HG03139 (cell line): ENCODE results near the gene ITSN1.
"Not testable (repeated sequence)": the region's sequence is repeated elsewhere in the genome, so short reads cannot be mapped to it uniquely, and the experiment has no call there.

ENCODE experiments used
- ATAC-seq: cut with Tn5 transposase; IDR thresholded peaks from one replicate; pipeline ENCODE4 v1.9.1; 2021; ENCODE audit not compliant: unreplicated experiment

The ITSN1 gene

DNA sequence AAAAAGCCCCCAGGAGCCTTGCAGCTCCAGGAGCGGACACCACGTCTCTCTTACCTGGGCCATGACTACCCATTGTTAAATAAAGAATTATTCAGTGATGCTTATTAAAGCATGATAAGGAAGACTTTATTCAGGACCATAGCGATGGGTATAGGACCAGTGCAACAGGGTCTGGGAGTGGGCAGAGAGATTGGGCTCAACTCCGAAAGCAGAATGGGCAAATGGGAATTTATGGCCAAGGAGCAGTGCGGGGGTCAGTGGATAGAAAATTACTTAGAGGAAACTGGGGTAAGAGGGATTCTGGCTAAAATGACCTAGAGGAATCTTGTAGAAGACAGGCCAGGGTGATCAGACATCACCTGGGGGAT lies 273.9 kb downstream of the ITSN1 start:
- ATAC-seq: no peak

DNA sequence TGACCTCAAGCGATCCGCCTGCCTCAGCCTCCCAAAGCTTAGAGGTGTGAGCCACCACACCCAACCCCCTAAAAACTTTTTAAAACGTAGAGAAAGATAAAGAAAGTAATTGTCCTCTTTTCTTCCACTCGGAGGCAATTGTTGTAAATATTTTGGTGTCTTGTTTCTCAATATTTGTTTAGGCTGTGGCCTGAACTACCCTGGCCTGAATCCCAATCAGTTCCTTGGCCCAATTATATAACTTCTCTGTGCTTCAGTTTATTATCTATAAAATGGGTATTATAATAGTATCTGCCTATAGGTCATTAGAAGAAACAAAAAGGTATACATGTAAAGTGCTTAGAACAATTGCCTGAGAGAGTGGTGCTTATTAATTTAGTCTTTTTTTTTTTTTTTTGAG lies 275.1 kb downstream of the ITSN1 start:
- no peak for ATAC-seq

DNA sequence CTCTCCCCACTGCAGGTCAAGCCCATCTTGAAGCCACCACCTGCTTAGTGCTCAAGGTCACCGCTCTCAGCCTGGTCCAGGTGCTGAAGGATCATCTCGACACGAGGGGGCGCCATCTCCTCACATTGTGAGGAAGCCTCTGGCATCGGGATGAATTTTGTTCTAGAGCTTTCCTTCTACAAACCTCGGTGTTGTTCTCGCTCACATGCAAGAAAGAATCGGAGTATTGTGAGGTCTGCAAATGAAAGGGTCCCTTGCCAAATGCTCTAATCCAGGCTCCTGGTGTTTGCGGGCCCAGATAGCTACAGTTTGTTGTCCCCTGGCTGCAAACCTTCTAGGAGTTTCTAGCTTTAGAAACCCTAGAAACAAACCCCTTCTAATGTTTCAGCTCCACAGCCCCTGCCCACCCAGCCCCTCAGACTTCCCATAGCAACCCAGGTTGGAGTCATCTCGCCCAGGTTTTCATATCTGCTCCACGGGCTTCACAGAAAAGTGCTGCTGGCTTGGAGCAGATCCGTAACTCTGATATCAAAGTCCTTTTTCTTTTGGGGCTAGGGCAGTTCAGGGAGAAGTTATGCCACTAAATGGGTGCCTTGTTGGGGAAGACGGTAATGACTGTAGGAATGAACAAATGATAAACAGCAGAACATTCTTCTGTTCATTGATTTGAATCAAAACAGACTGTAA lies 281.9 kb downstream of the ITSN1 start:
- ATAC-seq: no peak

DNA sequence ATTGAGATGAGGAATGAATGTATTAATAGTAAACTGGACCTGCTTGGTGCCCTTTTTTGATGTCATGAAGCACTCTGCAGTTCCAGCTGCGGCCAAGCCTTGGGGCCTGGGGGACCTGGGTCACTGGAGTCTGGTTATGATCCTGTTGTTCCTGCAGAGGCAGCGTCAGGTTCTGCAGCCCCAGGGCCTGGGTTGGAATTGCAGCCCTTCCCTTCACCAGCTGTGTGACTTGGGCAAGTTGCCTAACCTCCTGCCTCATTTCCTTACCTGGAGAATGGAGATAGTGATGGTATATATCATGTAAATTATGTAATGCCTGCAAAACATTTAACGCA lies 282.4 kb downstream of the ITSN1 start:
- ATAC-seq: no peak

DNA sequence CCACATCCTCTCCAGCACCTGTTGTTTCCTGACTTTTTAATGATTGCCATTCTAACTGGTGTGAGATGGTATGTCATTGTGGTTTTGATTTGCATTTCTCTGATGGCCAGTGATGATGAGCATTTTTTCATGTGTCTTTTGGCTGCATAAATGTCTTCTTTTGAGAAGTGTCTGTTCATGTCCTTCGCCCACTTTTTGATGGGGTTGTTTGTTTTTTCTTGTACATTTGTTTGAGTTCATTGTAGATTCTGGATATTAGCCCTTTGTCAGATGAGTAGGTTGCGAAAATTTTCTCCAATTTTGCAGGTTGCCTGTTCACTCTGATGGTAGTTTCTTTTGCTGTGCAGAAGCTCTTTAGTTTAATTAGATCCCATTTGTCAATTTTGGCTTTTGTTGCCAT lies 283.9 kb downstream of the ITSN1 start:
- ATAC-seq: not testable (repeated sequence)

DNA sequence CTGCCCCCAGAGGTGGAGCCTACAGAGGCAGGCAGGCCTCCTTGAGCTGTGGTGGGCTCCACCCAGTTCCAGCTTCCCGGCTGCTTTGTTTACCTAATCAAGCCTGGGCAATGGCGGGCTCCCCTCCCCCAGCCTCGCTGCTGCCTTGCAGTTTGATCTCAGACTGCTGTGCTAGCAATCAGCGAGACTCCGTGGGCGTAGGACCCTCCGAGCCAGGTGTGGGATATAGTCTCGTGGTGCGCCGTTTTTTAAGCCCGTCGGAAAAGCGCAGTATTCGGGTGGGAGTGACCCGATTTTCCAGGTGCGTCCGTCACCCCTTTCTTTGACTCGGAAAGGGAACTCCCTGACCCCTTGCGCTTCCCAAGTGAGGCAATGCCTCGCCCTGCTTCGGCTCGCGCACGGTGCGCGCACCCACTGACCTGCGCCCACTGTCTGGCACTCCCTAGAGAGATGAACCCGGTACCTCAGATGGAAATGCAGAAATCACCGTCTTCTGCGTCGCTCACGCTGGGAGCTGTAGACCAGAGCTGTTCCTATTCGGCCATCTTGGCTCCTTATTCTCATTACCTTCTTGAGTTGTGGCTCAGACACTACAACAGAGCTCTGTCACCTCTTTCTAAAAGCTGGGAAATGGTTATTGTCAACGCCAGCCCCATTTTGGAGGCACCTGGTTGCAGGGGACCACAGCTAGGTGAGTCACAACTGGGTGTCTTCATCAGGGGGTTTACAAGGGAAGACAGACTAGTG lies 288.9 kb downstream of the ITSN1 start:
- not testable (repeated sequence) for ATAC-seq

DNA sequence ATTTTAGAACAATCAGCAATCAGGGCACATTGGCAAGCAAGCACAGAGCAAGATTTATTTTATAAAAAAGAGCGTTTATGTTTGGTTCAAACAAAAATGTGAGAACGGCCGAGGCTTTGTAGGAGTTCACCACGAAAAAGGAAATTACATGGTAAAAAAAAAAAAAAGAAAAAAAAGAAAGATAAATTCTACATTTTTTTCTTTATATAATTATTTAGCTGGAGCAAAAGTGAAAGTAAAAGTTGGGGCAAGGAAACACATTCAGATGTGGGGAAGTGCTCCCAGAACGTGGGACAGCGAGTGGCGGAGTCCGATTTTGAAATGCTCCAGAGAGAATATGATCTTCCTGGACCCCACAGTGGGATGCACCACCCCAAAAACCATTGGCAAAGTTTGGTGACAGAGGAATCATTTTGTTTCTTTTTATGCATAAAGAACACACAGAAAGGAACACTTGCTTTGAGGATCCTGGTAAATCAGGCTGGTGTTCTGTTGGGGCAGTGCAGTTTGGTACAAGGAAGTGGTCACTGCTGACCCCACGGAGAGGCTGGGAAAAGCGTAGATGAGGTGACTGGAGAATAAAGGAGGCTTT lies 289.6 kb downstream of the ITSN1 start:
- ATAC-seq: no peak

DNA sequence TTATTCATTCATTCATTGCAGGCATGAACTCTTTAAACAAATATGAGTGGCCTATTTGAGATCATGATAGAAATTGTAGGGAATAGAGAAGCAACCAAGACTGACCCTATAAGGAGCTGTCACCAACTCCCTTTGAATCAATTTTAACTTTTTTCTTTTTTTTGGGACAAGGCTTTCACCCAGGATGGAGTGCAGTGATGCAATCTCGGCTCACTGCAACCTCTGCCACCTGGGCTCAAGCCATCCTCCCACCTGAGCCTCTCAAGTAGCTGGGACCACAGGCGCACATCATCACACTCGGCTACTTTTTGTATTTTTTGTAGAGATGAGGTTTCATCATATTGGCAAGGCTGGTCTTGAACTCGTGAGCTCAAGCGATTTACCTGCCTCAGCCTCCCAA lies 290.4 kb downstream of the ITSN1 start:
- ATAC-seq: no peak

DNA sequence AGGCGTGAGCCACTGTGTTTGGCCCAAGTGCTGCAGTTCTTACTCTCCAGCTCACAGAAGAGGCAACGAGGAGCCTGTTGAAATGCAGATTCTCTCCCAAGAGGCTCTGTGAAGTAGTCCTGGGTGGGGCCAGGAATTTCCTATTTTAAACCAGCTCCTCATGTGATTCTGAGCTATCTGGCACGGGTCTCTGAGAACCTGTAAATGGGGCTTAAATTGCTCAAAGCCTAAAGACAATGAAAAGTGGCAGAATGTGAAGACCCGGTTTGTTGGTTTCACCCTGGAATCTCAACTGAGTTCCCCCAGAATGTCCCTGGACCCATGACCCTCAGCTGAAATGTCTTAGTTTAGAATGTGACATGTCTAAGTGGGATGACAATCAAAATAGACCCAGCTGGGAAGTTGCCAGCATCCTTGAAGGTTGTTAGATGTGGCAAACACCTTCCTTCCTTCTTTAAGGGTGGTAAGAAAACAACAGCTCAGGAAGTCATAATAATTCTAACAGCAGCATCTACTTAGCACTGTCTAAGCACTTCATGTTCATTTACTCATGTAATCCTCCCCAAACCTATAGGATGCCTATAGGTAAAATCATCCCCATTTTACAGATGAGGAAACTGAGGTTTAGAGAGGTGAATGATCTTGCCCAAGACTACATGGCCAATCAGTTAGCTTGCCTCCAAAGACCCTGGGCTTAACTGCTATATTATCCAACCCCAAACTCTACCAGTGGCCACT lies 294.2 kb downstream of the ITSN1 start:
- ATAC-seq: no peak

DNA sequence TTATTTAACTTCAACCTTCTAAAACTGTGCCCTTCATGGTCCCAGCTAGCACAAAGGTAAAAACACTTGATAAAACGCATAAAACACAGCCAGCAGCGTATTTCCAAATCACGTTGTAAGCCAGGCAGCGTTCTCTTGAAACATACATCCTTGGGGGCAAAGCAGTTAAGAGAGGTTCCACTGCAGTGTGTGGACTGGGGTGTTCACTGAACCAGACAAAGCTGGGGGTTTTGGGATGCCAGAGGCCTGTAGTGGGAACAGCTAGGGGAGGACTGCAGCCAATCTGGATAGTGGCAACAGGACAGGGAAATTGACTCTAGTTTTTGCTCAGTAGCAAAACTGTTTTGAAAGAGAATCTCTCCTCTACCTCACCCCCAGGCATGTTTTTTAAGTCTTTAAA lies 294.8 kb downstream of the ITSN1 start:
- ATAC-seq: no peak

DNA sequence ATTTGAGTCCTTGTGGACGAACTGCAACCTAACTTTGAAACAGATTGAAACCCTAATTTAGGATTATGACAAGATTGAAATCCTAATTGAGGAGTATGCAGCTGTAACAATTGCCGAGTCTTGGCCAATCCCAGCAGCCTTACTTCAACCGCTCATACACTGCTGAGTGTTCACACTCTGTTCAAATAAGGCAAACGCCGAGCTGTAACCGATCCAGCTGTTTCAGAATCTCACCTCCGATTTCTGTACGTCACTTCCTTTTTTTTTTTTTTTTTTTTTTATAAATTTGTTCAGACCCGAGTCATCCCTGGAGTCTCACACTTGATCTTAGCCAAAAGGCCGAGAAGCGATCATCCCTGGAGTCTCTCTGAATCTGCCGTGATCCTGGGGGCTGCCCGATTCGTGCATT lies 295.6 kb downstream of the ITSN1 start:
- ATAC-seq: no peak

DNA sequence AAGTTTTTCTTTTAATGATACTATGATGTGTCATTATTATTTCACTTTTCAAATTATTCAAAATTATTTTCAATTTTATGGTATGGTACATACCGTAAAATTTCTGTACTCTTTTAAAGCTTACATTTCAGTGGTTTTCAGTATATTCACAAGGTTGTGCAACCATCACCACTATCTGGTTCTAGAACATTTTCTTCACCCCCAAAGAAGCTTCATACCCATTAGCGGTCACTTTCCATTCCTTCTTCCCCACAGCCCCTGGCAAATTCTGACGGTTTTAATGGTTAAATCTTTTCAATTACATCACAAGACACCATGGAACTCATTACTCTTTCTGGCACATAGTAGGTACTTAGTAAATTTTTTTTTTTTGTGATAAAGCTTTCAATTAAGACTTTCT lies 296.1 kb downstream of the ITSN1 start:
- ATAC-seq: no peak

DNA sequence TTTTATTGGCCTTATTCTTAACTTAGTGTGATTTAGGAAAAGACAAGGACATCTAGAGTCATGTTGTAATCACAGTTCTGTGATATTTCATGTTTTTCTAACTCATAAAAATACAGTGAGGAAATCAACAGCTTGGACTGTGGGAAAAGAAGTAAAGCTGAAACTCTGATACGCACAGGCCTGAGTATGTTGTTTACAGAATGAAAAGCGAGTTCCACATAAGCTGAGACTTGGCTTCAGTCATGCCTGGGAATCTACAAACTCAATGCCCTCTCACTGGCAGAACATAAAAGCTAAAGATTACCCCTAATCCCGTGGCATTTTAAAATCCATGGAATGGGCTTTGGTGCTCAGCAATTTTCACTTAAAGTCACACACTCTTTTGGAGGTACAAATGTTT lies 296.9 kb downstream of the ITSN1 start:
- ATAC-seq: no peak

DNA sequence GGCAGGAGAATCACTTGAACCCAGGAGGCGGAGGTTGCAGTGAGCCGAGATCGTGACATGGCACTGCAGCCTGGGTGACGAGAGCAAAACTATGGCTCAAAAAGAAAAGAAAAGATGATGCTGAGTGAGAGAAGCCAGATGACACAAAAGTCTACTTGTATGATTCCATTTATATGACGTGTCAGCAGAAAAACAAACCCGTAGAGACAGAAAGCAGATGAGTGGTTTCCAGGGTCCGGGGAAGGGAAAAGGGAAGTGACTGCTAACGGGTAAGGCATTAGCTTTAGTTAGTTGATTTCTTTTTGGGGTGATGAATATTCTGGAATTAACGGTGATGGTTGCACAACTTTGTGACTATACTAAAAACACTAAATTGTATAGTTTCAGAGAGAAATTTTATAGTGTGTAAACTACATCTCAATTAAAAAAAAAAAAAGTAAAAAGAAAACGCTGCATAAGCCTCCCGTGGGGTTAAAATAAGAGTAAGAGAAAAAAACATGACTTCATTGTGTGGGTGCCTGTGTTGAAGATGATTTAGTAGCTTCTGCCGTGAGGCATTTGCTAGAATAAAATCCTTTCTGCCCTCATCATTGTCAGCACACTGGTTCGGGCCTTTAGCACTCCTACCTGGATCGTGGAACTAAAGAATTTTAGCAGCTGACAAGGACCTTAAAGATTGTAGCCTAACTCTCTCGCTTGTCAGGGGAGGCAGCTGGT lies 298.0 kb downstream of the ITSN1 start:
- no peak for ATAC-seq

DNA sequence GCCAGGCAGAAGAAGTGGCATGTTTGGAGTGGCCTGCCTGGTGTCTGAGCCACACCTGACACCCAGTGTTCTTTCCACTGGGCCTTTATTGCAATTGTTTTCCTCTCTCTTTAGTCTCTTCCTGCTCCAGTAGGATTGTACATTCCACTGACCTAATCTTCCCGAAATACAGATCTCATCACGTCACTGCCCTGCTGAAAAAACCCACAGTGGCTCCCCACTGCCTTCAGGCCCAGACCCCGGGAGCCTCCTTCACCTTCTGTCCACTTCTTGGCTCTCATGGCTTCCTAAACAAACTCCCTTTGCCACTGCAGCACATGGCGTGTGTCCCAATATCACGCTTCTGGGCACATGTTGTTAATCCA lies 298.6 kb downstream of the ITSN1 start:
- ATAC-seq: no peak

DNA sequence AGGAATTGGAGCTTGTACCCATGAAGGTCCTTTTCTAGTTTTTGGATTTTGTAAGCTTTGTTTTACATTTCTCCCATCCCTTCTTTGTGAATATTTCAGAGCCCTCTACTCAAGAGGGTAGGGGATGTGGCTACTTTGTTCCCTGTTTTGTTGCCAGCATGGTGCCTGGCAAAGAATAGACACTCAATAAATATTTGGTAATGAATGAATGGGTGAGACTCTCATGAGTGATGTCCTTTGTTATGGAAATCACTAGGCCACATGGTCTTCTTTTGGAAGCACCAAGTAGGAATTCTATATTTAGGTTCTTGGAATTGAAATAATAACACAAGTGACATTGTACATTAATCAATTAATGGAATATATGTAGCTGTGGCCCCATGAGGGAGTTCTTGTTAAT lies 300.1 kb downstream of the ITSN1 start:
- ATAC-seq: no peak

DNA sequence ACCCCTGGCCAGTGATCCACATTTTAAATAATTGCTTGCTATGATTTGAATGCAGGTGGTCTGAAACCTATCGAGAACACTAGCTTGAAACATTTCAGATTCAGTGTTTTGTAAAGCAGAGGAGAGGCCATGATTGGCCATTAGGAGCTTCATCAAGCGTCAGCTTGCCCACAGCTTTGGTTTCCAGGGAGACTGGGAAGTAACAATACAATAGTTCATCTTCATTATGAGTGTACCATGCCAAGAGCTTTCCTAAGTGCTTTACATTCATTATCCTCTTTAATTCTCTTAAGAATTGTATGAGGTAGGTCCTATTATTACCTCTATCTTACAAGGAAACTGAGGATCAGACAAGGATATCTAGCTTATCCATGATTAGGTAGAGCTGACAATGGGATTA lies 301.0 kb downstream of the ITSN1 start:
- ATAC-seq: no peak

DNA sequence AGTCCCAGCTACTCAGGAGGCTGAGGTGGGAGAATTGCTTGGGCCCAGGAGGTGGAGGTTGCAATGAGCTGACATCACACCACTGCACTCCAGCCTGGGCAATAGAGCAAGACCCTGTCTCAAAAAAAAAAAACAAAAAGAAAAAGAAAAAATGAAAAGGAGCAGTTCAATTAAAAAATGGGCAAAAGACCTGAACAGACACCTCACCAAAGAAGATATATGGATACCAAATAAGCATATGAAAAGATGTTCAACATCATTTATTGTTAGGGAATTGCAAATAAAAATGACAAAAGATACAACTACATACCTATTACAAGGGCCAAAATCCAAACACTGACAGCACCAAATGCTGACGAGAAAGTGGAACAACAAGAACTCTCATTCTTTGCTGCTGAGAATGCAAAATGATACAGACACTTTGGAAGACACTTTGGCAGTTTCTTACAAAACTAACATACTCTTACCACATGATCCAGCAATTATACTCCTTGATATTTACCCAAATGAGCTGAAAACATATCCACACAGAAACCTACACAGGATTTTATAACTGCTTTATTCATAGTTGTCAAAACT lies 302.0 kb downstream of the ITSN1 start:
- ATAC-seq: no peak

DNA sequence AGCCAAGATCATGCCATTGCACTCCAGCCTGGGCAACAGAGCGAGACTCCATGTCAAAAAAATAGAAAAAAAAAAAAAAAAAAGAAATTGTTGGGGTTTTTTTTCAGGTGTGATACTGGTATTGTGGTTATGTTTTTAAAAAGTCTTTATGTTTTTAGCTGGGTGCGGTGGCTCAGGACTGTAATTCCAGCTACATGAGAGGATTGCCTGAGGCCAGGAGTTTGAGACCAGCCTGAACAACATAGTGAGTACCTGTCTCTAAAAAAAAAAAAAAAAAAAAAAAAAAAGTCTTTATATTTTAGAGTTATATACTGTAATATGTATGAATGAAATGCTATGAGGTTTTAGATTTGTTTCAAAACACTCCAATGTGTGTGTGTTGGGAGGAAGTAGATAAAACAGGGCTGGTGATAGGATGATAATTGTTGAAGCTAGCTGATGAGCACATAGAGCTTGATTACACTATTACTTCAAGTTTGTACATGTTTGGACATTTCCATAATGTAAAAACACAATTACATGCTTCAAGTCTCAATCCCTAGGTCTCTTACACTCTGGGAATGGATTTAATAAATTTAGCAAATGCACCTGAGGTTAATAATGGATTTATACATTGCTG lies 303.5 kb downstream of the ITSN1 start:
- no peak for ATAC-seq

DNA sequence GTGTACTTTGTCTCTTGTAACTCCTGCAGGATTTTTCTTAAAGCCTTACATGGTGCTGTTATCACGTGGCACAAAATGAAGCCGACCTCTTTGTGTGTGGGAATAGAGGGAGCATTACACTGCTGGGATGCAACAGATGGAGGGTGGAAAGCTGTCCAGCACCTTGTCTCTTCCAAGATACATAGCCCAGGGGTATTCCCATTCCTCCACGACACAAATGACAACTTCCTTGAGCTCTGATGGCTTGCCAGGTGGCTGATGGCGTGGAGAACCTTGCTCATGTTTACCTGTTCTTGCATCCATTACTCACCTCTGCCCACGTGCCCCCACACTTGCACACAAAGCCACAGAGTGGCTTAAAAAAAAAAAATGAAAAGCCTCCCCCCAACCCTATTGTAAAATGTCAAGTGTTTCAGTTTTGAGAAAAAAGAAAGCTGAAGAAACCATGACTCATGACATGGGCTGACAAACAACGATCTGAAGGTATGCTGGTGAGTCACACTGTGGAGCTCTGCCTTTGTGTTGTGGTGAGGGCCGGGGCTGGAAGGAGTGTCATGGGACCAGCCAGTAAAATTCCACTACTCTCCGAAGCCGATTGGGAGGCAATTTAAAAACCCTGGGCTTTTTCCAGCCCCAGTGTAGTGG lies 305.3 kb downstream of the ITSN1 start:
- peak; percentile 49 for ATAC-seq
